ENCODE results near the gene JPH3. TPM values are rescaled to one million over a fixed set of nuclear protein-coding genes. Genes with fewer than 3 reads are reported as not detected.

The JPH3 gene
- polyA plus RNA-seq, 2 of the 4 experiments (the other 2 are of a cell fraction) = 0.36 to 1.6 TPM

DNA sequence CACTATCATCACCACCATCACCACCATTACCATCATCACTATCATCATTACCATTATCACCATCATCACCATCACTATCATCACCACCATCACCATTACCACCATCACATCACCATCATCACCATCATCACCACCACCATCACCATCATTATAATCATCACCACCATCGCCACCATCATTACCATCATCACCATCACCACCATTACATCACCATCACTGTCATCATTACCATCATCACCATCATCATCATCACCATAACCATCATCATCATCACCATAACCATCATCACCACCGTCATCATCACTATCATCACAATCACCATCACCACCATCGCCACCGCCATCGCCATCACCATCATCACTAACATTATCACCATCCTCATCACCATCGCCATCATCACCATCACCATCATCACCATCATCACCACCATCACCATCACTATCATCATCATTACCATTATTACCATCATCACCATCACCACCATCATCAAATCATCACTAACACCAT is 4.9 kb upstream of the JPH3 start:
- ATAC-seq (no peak), DNase-seq (ENCODE audit: low read depth in 1 of 2, low spot score in 1 of 2) (no peak), FAIRE-seq (no peak)
- no peak overlapping the region for H3K27ac ChIP-seq
- H3K9me3 ChIP-seq = peaks cover 15% of the 10 kb centered on the region
- H3K4me2 ChIP-seq = no peak overlapping the region
- ChIA-PET CTCF (interaction anchor here (1.0 to 4.8 kb wide), 4 partner anchors 8 to 181 kb away, joined by 3 to 36 read pairs (median 4); no protein-coding TSS in a partner anchor), POLR2A (no interaction called here)
- WGBS (ENCODE audit: missing lambda C conversion rate) = 60% methylated on average over 6 of the region's 6 CpGs
- no peak for TF ChIP-seq HOXA7 (CRISPR knock-in tag; IDR thresholded peaks at IDR 0.05)
- no peak for TF ChIP-seq HDAC2 (IDR thresholded peaks at IDR 0.05)
- TF ChIP-seq POLR2A (IDR thresholded peaks at IDR 0.05; ENCODE audit: low read length) = no peak
- TF ChIP-seq ZNF302 (CRISPR knock-in tag; IDR thresholded peaks at IDR 0.05) = no peak
- no peak for TF ChIP-seq CEBPB (IDR thresholded peaks at IDR 0.05)
- no peak for TF ChIP-seq RFX5 (IDR thresholded peaks at IDR 0.05)
- TF ChIP-seq PHF8 (IDR thresholded peaks at IDR 0.05; ENCODE audit: borderline replicate concordance, low read depth) = no peak
- TF ChIP-seq ESRRA (IDR thresholded peaks at IDR 0.05; ENCODE audit: borderline replicate concordance, low read length) = no peak
- TF ChIP-seq SMC3 (IDR thresholded peaks at IDR 0.05) = no peak
- TF ChIP-seq HEYL (CRISPR knock-in tag; IDR thresholded peaks at IDR 0.05) = no peak
- TF ChIP-seq, protein P1, sequence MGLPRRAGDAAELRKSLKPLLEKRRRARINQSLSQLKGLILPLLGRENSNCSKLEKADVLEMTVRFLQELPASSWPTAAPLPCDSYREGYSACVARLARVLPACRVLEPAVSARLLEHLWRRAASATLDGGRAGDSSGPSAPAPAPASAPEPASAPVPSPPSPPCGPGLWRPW (IDR thresholded peaks at IDR 0.05) = no peak
- no peak for TF ChIP-seq SREBF2 (IDR thresholded peaks at IDR 0.05)
- no peak for TF ChIP-seq NR3C1 (IDR thresholded peaks at IDR 0.05)
- TF ChIP-seq TP53 (CRISPR knock-in tag; IDR thresholded peaks at IDR 0.05) = no peak
- TF ChIP-seq EHF (CRISPR knock-in tag; IDR thresholded peaks at IDR 0.05) = no peak
- TF ChIP-seq RCOR1 (IDR thresholded peaks at IDR 0.05; ENCODE audit: low read depth, low read length) = no peak
- no peak for TF ChIP-seq MAZ (IDR thresholded peaks at IDR 0.05; ENCODE audit: borderline replicate concordance, low read depth, low read length)
- TF ChIP-seq, protein P2, sequence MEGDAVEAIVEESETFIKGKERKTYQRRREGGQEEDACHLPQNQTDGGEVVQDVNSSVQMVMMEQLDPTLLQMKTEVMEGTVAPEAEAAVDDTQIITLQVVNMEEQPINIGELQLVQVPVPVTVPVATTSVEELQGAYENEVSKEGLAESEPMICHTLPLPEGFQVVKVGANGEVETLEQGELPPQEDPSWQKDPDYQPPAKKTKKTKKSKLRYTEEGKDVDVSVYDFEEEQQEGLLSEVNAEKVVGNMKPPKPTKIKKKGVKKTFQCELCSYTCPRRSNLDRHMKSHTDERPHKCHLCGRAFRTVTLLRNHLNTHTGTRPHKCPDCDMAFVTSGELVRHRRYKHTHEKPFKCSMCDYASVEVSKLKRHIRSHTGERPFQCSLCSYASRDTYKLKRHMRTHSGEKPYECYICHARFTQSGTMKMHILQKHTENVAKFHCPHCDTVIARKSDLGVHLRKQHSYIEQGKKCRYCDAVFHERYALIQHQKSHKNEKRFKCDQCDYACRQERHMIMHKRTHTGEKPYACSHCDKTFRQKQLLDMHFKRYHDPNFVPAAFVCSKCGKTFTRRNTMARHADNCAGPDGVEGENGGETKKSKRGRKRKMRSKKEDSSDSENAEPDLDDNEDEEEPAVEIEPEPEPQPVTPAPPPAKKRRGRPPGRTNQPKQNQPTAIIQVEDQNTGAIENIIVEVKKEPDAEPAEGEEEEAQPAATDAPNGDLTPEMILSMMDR (IDR thresholded peaks at IDR 0.05) = no peak
- H3K4me1 ChIP-seq = no peaks in the 10 kb centered on the region
- H3K4me3 ChIP-seq = no peak overlapping the region

GRCh38 chr16:87598431-87598830 is 3.9 kb upstream of the JPH3 start:
- ChIA-PET POLR2A (no interaction called here), CTCF (interaction anchor here (1.0 to 1.6 kb wide), 3 partner anchors 9 to 170 kb away, joined by 3 to 4 read pairs (median 3); no protein-coding TSS in a partner anchor)
- WGBS (ENCODE audit: missing lambda C conversion rate) = 24% methylated on average over 5 of the region's 5 CpGs
- peaks cover 3% of the 10 kb centered on the region; the same call in 1 of the 3 replicates for H3K4me1 ChIP-seq
- no peak for FAIRE-seq
- H3K4me2 ChIP-seq = no peak overlapping the region
- DNase-seq (ENCODE audit: low read depth in 1 of 2, low spot score in 1 of 2) = no peak
- H3K27ac ChIP-seq = no peak overlapping the region
- ATAC-seq = no peak
- no peak for TF ChIP-seq FOSB (CRISPR knock-in tag; IDR thresholded peaks at IDR 0.05)
- TF ChIP-seq HEYL (CRISPR knock-in tag; IDR thresholded peaks at IDR 0.05) = no peak
- TF ChIP-seq BCL3 (IDR thresholded peaks at IDR 0.05) = no peak
- TF ChIP-seq E2F6 (IDR thresholded peaks at IDR 0.05; ENCODE audit: borderline replicate concordance, low read depth) = no peak
- TF ChIP-seq ZSCAN20 (CRISPR knock-in tag; IDR thresholded peaks at IDR 0.05) = no peak
- TF ChIP-seq, protein P3, sequence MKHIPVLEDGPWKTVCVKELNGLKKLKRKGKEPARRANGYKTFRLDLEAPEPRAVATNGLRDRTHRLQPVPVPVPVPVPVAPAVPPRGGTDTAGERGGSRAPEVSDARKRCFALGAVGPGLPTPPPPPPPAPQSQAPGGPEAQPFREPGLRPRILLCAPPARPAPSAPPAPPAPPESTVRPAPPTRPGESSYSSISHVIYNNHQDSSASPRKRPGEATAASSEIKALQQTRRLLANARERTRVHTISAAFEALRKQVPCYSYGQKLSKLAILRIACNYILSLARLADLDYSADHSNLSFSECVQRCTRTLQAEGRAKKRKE (CRISPR knock-in tag; IDR thresholded peaks at IDR 0.05; ENCODE audit: low read depth) = no peak
- TF ChIP-seq, protein P4, sequence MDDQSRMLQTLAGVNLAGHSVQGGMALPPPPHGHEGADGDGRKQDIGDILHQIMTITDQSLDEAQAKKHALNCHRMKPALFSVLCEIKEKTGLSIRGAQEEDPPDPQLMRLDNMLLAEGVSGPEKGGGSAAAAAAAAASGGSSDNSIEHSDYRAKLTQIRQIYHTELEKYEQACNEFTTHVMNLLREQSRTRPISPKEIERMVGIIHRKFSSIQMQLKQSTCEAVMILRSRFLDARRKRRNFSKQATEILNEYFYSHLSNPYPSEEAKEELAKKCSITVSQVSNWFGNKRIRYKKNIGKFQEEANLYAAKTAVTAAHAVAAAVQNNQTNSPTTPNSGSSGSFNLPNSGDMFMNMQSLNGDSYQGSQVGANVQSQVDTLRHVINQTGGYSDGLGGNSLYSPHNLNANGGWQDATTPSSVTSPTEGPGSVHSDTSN (IDR thresholded peaks at IDR 0.05) = no peak
- no peak for TF ChIP-seq RAD21 (conservative IDR thresholded peaks at IDR 0.05 in 1 of 2, IDR thresholded peaks at IDR 0.05 in 1 of 2)
- TF ChIP-seq ZNF302 (CRISPR knock-in tag; IDR thresholded peaks at IDR 0.05) = no peak
- no peak overlapping the region for H3K4me3 ChIP-seq
- H3K9me3 ChIP-seq = peaks cover 15% of the 10 kb centered on the region
